GM12878 (cell line): ENCODE results near the gene CDH4. TPM values are rescaled to one million over a fixed set of nuclear protein-coding genes. Genes with fewer than 3 reads are reported as not detected.

ENCODE experiments used
- ATAC-seq: fragments of 200-7000 bp; cut with Tn5 transposase; 3 replicates; pipeline ENCODE4 v1.9.1; 2020; ENCODE audit warnings: mild to moderate bottlenecking, moderate library complexity
- BruUV-seq: library from RNA; stranded (reverse); fragments of 400-500 nt; replicated peaks from 2 replicates; lab custom pipeline; 2021; lab: Mats Ljungman, UMichigan
- CTCF ChIA-PET: fragments of 300-600 bp; sonication (Branson Sonifier 250); formaldehyde crosslinking; extraction: SDS; loops from one replicate; lab custom pipeline; 2021; ENCODE audit warnings: inconsistent platforms; lab: Yijun Ruan, JAX
- POLR2A ChIA-PET: fragments of 350-600 bp; formaldehyde crosslinking; extraction: SDS; loops from one replicate; lab custom pipeline; 2021; ENCODE audit warnings: inconsistent platforms; lab: Charles Lee
- RAD21 ChIA-PET: fragments of 300-600 bp; sonication (Branson Sonifier 250); formaldehyde crosslinking; loops from one replicate; lab custom pipeline; 2023; ENCODE audit warnings: antibody characterized with exemption; ENCODE audit not compliant: unreplicated experiment; lab: Charles Lee
- SMC1A ChIA-PET: fragments of 300-600 bp; sonication (Branson Sonifier 250); formaldehyde crosslinking; loops from one replicate; lab custom pipeline; 2023; ENCODE audit not compliant: unreplicated experiment, uncharacterized antibody; lab: Charles Lee
- DNase-seq: peaks from one replicate; pipeline ENCODE4 v3.0.0-alpha.2; 2011; ENCODE audit warnings: low read depth, low spot score
- FAIRE-seq: peaks from 3 replicates; lab custom pipeline; 2011; peaks lifted over from hg19 to GRCh38; lab: Jason Lieb, UNC
- H2AFZ ChIP-seq: 2 replicates; pipeline ENCODE4 v1.6.0; 2011; ENCODE audit warnings: low read depth, low read length, control low read depth; ENCODE audit not compliant: control insufficient read depth
- H3K27ac ChIP-seq: 2 replicates; pipeline ENCODE4 v1.5.1; 2011; ENCODE audit warnings: control low read depth; ENCODE audit not compliant: control insufficient read depth, insufficient read depth
- H3K27me3 ChIP-seq, 2 experiments: replicated peaks in 1 of 2; 2 replicates each; pipeline versions ENCODE4 v1.6.0 to v1.6.1; 2011; ENCODE audit warnings: low read length in 1 of 2; ENCODE audit not compliant: control insufficient read depth in 2 of 2, insufficient read depth in 2 of 2
- H3K36me3 ChIP-seq, 2 experiments: 2 replicates each; pipeline ENCODE4 v1.5.1; 2011; ENCODE audit warnings: low read length in 1 of 2; ENCODE audit not compliant: control insufficient read depth in 2 of 2, insufficient read depth in 2 of 2
- H3K4me1 ChIP-seq: 2 replicates; pipeline ENCODE4 v1.6.1; 2011; ENCODE audit warnings: mild to moderate bottlenecking, low read length, moderate library complexity, mixed read lengths; ENCODE audit not compliant: control insufficient read depth, insufficient read depth
- H3K4me2 ChIP-seq: 2 replicates; pipeline ENCODE4 v1.6.0; 2011; ENCODE audit warnings: control low read depth; ENCODE audit not compliant: control insufficient read depth, insufficient read depth
- H3K4me3 ChIP-seq: fragments of 200-600 bp; sonication (generic); 2 replicates; pipeline ENCODE4 v1.5.1; 2016
- H3K79me2 ChIP-seq: 2 replicates; pipeline ENCODE4 v1.6.0; 2011; ENCODE audit warnings: low read length; ENCODE audit not compliant: control insufficient read depth, insufficient read depth
- H3K9ac ChIP-seq: 2 replicates; pipeline ENCODE4 v1.8.0; 2011; ENCODE audit warnings: low read length, control low read depth, mixed read lengths; ENCODE audit not compliant: control insufficient read depth, insufficient read depth
- H3K9me3 ChIP-seq: replicated peaks from 3 replicates; pipeline ENCODE4 v1.5.1; 2011; ENCODE audit warnings: mild to moderate bottlenecking, low read length; ENCODE audit not compliant: control insufficient read depth, insufficient read depth
- H4K20me1 ChIP-seq: 2 replicates; pipeline ENCODE4 v1.6.0; 2011; ENCODE audit not compliant: control insufficient read depth, insufficient read depth
- GATAD2B ChIP-seq: fragments of 450-650 bp; conservative IDR thresholded peaks from 2 replicates; pipeline ENCODE4 v1.6.1; 2017; ENCODE audit warnings: low read depth, mild to moderate bottlenecking, moderate library complexity
- KAT2A ChIP-seq: conservative IDR thresholded peaks from 2 replicates; pipeline ENCODE4 v1.6.1; 2011; ENCODE audit warnings: low read depth, low read length; ENCODE audit not compliant: control insufficient read depth
- MEF2B ChIP-seq: fragments of 450-650 bp; IDR thresholded peaks from 2 replicates; pipeline ENCODE4 v1.6.1; 2018; ENCODE audit warnings: mild to moderate bottlenecking, moderate library complexity; ENCODE audit not compliant: partially characterized antibody, poor library complexity, severe bottlenecking
- MTA2 ChIP-seq: fragments of 450-650 bp; IDR thresholded peaks from 2 replicates; pipeline ENCODE4 v1.6.1; 2016; ENCODE audit warnings: low read depth, mild to moderate bottlenecking, moderate library complexity
- MYC ChIP-seq: IDR thresholded peaks from 2 replicates; pipeline ENCODE4 v1.6.1; 2011; ENCODE audit warnings: mild to moderate bottlenecking, low read length, moderate library complexity, inconsistent platforms; ENCODE audit not compliant: insufficient read depth, insufficient replicate concordance, insufficient read length, severe bottlenecking
- NFYB ChIP-seq: IDR thresholded peaks from 2 replicates; pipeline ENCODE4 v1.6.1; 2011; ENCODE audit warnings: low read depth, mild to moderate bottlenecking, low read length, improper control_type of control experiment, moderate library complexity; ENCODE audit not compliant: insufficient read depth
- RELA ChIP-seq: fragments of 450-650 bp; IDR thresholded peaks from 2 replicates; pipeline ENCODE4 v1.8.0; 2014; ENCODE audit warnings: borderline replicate concordance; ENCODE audit not compliant: partially characterized antibody
- SUZ12 ChIP-seq: fragments of 200-600 bp; sonication (generic); IDR thresholded peaks from one replicate; pipeline ENCODE4 v1.6.1; 2018; ENCODE audit warnings: antibody characterized with exemption, mild to moderate bottlenecking; ENCODE audit not compliant: unreplicated experiment
- TARDBP ChIP-seq: IDR thresholded peaks from 2 replicates; pipeline ENCODE4 v1.6.1; 2016; ENCODE audit warnings: borderline replicate concordance
- TCF7 ChIP-seq: IDR thresholded peaks from 2 replicates; pipeline ENCODE4 v1.6.1; 2014; ENCODE audit warnings: antibody characterized with exemption, borderline replicate concordance
- YBX1 ChIP-seq: fragments of 450-650 bp; IDR thresholded peaks from 2 replicates; pipeline ENCODE4 v1.6.1; 2016; ENCODE audit warnings: antibody characterized with exemption
- WGBS: methylation state at CpG from one replicate; pipeline ENCODE4 v1.1.6; 2016; ENCODE audit warnings: low lambda C conversion rate; ENCODE audit not compliant: insufficient replicate concordance, insufficient coverage; ENCODE audit errors: missing lambda C conversion rate; 5-methylcytosine and 5-hydroxymethylcytosine counted together
- in situ Hi-C: fragments of 300-500 bp; cut with MboI; formaldehyde crosslinking; loops from 9 replicates; pipeline ENCODE4 v1.14.3; 2018; ENCODE audit warnings: mixed read lengths
- intact Hi-C: fragments of 100-400 bp; cut with micrococcal nuclease; formaldehyde crosslinking; loops from one replicate; pipeline ENCODE4 v1.14.2; 2022; ENCODE audit not compliant: unreplicated experiment
- polyA plus RNA-seq, 11 experiments: library from polyadenylated mRNA; depleted of rRNA in 4 of 11; unstranded in 6 of 11; stranded (reverse) in 5 of 11; fragments of >200 nt; fragmentation: Nextera tagmentation in 4 of 11; fragmentation: Illumina TruSeq in 1 of 11; extraction: Ambion mirVana in 4 of 11; extraction: Trizol in 1 of 11; gene quantifications; 1 replicate in 1 of 11; 2 replicates in 10 of 11; pipeline versions ENCODE4 v1.2.1 to v1.2.3, GENCODE V29; 2011 to 2016; ENCODE audit warnings: inconsistent platforms in 2 of 11, missing spikeins in 2 of 11, low read depth in 1 of 11
- total RNA-seq, 4 experiments: library from RNA; depleted of rRNA in 3 of 4; stranded (reverse); fragments of >200 nt in 3 of 4; fragmentation: Illumina TruSeq in 1 of 4; extraction: Trizol in 1 of 4; gene quantifications; 2 replicates each; pipeline versions ENCODE4 v1.2.1 to v1.2.3, GENCODE V29; 2013 to 2021
- TF ChIP-seq, protein P1 (sequence below): IDR thresholded peaks from 2 replicates; pipeline ENCODE4 v1.6.1; 2011; ENCODE audit warnings: borderline replicate concordance, low read depth, mild to moderate bottlenecking, moderate library complexity, low read length; ENCODE audit not compliant: insufficient read depth, poor library complexity, severe bottlenecking
- TF ChIP-seq, protein P2 (sequence below): fragments of 450-650 bp; IDR thresholded peaks from 2 replicates; pipeline ENCODE4 v1.6.1; 2016; ENCODE audit warnings: mild to moderate bottlenecking, moderate library complexity, borderline replicate concordance
- TF ChIP-seq, protein P3 (sequence below): fragments of 450-650 bp; IDR thresholded peaks from 2 replicates; pipeline ENCODE4 v1.6.1; 2017; ENCODE audit warnings: borderline replicate concordance

The CDH4 gene
- total and polyA plus RNA-seq, 10 of the 15 experiments (the other 5 are each of a cell fraction or from before 2014, with no cell fraction given) = not detected

GRCh38 chr20:61743606-61744005 lies 491.5 kb downstream of the CDH4 start (continued):
- TF ChIP-seq MTA2 (no peak), NFYB (no peak), TCF7 (no peak), GATAD2B (no peak)
- TF ChIP-seq, protein P1, sequence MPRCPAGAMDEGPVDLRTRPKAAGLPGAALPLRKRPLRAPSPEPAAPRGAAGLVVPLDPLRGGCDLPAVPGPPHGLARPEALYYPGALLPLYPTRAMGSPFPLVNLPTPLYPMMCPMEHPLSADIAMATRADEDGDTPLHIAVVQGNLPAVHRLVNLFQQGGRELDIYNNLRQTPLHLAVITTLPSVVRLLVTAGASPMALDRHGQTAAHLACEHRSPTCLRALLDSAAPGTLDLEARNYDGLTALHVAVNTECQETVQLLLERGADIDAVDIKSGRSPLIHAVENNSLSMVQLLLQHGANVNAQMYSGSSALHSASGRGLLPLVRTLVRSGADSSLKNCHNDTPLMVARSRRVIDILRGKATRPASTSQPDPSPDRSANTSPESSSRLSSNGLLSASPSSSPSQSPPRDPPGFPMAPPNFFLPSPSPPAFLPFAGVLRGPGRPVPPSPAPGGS = no peak

DNA sequence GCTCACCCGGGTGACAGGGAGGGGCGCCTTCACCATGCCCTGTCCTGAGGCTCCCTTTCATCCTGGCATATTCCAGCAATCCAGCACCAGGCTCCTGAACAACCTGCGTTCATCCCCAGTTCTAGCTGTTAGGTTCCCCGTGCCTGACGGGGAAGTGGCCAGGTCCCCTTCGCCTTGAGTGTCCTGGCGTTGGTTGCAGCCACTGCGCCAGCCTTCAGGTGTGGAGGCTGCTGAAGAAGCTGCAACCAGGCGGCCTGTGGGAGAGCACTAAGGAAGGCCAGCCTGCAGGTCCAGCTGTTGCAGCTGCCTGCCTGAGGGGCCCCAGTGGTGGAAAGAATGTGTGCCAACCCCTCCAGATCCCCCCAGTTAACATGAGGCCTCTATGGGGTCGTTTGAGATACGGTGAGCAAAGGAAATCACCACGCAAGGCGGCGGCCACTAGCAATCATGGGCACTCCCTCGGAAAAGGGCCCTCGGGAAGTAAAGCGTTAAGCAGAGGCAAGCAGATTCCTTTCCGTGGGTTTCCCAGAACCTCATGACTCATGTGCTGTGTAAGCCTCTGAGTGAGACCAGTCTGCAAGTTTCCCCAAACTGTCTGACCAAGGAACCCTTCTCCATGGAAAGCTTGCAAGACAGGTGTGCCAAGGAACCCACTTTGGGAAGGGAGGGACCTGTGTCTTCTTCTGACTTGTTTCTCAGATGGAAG lies 492.8 kb downstream of the CDH4 start:
- ChIA-PET POLR2A (no interaction called here), SMC1A (no interaction called here), RAD21 (no interaction called here), CTCF (no interaction called here)
- FAIRE-seq (no peak), ATAC-seq (no peak), DNase-seq (no peak)
- Histone ChIP-seq H3K36me3 (no peaks in the 10 kb centered on the region), H3K4me3 (no peak overlapping the region), H3K79me2 (no peaks in the 10 kb centered on the region), H3K9ac (no peak overlapping the region), H4K20me1 (no peaks in the 10 kb centered on the region), H2AFZ (no peak overlapping the region), H3K4me1 (no peaks in the 10 kb centered on the region), H3K4me2 (no peak overlapping the region), H3K27ac (no peak overlapping the region), H3K27me3 (no peaks in the 10 kb centered on the region), H3K9me3 (no peaks in the 10 kb centered on the region; the same call in 2 of the 3 replicates)
- WGBS = 43% methylated on average over 18 of the region's 18 CpGs
- in situ Hi-C loops (no loop called here), intact Hi-C loops (no loop called here)
- BruUV-seq = no TSS peak
- no peak for TF ChIP-seq RELA
- no peak for TF ChIP-seq MEF2B
- TF ChIP-seq, protein P2, sequence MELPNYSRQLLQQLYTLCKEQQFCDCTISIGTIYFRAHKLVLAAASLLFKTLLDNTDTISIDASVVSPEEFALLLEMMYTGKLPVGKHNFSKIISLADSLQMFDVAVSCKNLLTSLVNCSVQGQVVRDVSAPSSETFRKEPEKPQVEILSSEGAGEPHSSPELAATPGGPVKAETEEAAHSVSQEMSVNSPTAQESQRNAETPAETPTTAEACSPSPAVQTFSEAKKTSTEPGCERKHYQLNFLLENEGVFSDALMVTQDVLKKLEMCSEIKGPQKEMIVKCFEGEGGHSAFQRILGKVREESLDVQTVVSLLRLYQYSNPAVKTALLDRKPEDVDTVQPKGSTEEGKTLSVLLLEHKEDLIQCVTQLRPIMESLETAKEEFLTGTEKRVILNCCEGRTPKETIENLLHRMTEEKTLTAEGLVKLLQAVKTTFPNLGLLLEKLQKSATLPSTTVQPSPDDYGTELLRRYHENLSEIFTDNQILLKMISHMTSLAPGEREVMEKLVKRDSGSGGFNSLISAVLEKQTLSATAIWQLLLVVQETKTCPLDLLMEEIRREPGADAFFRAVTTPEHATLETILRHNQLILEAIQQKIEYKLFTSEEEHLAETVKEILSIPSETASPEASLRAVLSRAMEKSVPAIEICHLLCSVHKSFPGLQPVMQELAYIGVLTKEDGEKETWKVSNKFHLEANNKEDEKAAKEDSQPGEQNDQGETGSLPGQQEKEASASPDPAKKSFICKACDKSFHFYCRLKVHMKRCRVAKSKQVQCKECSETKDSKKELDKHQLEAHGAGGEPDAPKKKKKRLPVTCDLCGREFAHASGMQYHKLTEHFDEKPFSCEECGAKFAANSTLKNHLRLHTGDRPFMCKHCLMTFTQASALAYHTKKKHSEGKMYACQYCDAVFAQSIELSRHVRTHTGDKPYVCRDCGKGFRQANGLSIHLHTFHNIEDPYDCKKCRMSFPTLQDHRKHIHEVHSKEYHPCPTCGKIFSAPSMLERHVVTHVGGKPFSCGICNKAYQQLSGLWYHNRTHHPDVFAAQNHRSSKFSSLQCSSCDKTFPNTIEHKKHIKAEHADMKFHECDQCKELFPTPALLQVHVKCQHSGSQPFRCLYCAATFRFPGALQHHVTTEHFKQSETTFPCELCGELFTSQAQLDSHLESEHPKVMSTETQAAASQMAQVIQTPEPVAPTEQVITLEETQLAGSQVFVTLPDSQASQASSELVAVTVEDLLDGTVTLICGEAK = no peak
- no peak for TF ChIP-seq MYC
- no peak for TF ChIP-seq KAT2A
- TF ChIP-seq YBX1 = no peak
- TF ChIP-seq MTA2 = no peak
- TF ChIP-seq SUZ12 = no peak
- no peak for TF ChIP-seq TARDBP
- TF ChIP-seq, protein P3, sequence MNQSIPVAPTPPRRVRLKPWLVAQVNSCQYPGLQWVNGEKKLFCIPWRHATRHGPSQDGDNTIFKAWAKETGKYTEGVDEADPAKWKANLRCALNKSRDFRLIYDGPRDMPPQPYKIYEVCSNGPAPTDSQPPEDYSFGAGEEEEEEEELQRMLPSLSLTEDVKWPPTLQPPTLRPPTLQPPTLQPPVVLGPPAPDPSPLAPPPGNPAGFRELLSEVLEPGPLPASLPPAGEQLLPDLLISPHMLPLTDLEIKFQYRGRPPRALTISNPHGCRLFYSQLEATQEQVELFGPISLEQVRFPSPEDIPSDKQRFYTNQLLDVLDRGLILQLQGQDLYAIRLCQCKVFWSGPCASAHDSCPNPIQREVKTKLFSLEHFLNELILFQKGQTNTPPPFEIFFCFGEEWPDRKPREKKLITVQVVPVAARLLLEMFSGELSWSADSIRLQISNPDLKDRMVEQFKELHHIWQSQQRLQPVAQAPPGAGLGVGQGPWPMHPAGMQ = no peak
